ENCODE results near the gene LEFTY2. TPM values are rescaled to one million over a fixed set of nuclear protein-coding genes. Genes with fewer than 3 reads are reported as not detected.

Gene LEFTY2
- total and polyA plus RNA-seq, 12 donors = 0.16 to 3.4 (median 0.77) TPM; not detected in 1

DNA sequence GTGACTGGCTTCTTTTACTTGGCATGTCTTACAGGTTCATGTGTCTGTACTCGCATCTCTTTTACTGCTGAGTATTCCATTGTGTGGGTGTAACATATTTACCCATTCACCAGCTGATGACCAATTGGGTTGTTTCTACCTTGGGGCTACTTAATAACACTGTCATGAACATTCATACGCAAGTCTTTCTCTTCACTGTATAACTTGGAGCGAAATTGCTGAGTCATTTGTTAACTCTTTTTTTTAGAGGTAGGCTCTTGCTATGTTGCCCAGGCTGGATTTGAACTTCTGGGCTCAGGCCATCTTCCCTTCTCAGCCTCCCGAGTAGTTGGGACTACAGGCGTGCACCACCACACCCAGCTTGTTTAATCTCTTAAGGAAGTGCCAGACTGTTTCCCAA lies 23.5 kb downstream of the LEFTY2 start:
- H3K27ac ChIP-seq = no peak overlapping the region
- no peaks in the 10 kb centered on the region for H3K9me3 ChIP-seq (replicated peaks in 1 of 3)
- H3K4me3 ChIP-seq = no peak overlapping the region
- WGBS, 4 donors = 91 to 93% (median 92%) methylated on average over 5 of the region's 5 CpGs
- no peak for DNase-seq
- H3K36me3 ChIP-seq (replicated peaks in 1 of 2) = peaks cover 0 to 20% of the 10 kb centered on the region in 2 donors
- TF ChIP-seq, protein P1, sequence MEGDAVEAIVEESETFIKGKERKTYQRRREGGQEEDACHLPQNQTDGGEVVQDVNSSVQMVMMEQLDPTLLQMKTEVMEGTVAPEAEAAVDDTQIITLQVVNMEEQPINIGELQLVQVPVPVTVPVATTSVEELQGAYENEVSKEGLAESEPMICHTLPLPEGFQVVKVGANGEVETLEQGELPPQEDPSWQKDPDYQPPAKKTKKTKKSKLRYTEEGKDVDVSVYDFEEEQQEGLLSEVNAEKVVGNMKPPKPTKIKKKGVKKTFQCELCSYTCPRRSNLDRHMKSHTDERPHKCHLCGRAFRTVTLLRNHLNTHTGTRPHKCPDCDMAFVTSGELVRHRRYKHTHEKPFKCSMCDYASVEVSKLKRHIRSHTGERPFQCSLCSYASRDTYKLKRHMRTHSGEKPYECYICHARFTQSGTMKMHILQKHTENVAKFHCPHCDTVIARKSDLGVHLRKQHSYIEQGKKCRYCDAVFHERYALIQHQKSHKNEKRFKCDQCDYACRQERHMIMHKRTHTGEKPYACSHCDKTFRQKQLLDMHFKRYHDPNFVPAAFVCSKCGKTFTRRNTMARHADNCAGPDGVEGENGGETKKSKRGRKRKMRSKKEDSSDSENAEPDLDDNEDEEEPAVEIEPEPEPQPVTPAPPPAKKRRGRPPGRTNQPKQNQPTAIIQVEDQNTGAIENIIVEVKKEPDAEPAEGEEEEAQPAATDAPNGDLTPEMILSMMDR (IDR thresholded peaks at IDR 0.05) = no peak
- TF ChIP-seq POLR2A (IDR thresholded peaks at IDR 0.05) = no peak
- intact Hi-C loops (cut with DNase I) = loop anchor here (10.0 kb wide), 2 partner anchors 73 to 143 kb away; partner anchors contain the start of gene SRP9 (in 1 of the 2)
- H3K27me3 ChIP-seq = no peaks in the 10 kb centered on the region
- H3K4me1 ChIP-seq (replicated peaks in 1 of 2) = peaks cover 0 to 16% of the 10 kb centered on the region in 2 donors

DNA sequence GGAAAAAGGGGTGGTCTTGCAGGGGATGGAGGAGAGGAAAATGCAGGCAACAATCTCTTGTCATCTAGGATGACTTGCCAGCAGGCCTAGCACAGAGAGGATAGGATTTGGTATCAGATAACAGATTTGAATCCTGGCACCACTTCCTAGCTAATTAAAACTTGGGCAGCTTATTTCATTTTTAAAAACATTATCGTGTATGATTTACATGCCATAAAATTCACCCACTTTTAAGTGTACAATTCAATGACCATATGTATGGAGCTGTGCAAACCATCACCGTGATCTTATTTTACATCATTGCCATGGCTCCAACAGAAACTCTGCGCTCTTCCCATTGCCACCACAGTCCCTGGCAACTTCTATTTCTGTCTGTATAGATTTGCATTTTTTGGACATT lies 23.9 kb downstream of the LEFTY2 start:
- 90 to 96% (median 94%) methylated on average over 3 of the region's 3 CpGs for WGBS, 4 donors
- intact Hi-C loops (cut with DNase I) = loop anchor here (10.0 kb wide), 2 partner anchors 72 to 142 kb away; partner anchors contain the start of gene SRP9 (in 1 of the 2)
- Histone ChIP-seq H3K4me3 (no peak overlapping the region), H3K27me3 (no peaks in the 10 kb centered on the region), H3K4me1 (replicated peaks in 1 of 2) (peaks cover 0 to 16% of the 10 kb centered on the region in 2 donors), H3K27ac (no peak overlapping the region), H3K9me3 (replicated peaks in 1 of 3) (no peaks in the 10 kb centered on the region), H3K36me3 (replicated peaks in 1 of 2) (peaks cover 0 to 20% of the 10 kb centered on the region in 2 donors)
- DNase-seq = no peak
- TF ChIP-seq, protein P1 (IDR thresholded peaks at IDR 0.05) = no peak
- TF ChIP-seq POLR2A (IDR thresholded peaks at IDR 0.05) = no peak

DNA sequence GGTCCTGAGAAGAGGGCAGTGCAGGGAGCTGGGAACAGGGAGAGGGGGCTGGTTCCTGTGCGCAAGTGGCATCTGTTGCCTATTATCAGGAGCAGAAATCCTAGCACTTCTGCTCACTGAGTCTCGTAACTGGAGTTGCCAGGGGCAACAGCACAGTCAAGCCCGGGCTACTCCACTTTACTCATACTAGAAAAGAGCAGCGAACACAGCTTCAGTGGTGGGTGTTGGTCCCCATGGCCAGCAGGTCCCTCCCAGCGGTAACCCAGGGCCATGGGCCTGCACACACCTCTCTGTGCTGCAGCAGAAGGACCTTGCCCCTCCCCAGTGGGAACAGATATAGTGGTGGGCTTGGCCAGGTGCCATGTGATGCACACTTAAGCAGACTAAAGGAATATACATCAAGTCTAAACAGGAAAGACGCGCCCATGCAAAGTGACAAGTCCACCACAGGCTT lies 25.5 kb downstream of the LEFTY2 start:
- Histone ChIP-seq H3K27me3 (no peaks in the 10 kb centered on the region), H3K4me3 (no peak overlapping the region), H3K36me3 (replicated peaks in 1 of 2) (peaks cover 0 to 7% of the 10 kb centered on the region in 2 donors), H3K4me1 (replicated peaks in 1 of 2) (peaks cover 10 to 24% of the 10 kb centered on the region in 2 donors), H3K27ac (no peak overlapping the region), H3K9me3 (replicated peaks in 1 of 3) (no peaks in the 10 kb centered on the region)
- intact Hi-C loops (cut with DNase I) = loop anchor here (10.0 kb wide), 2 partner anchors 71 to 141 kb away; partner anchors contain the start of gene SRP9 (in 1 of the 2)
- no peak for TF ChIP-seq POLR2A (IDR thresholded peaks at IDR 0.05)
- TF ChIP-seq, protein P1 (IDR thresholded peaks at IDR 0.05) = no peak
- peak in 1 of 7 donors; percentile 71 for DNase-seq
- 83 to 90% (median 87%) methylated on average over 5 to 7 of the region's 7 CpGs for WGBS, 4 donors

DNA sequence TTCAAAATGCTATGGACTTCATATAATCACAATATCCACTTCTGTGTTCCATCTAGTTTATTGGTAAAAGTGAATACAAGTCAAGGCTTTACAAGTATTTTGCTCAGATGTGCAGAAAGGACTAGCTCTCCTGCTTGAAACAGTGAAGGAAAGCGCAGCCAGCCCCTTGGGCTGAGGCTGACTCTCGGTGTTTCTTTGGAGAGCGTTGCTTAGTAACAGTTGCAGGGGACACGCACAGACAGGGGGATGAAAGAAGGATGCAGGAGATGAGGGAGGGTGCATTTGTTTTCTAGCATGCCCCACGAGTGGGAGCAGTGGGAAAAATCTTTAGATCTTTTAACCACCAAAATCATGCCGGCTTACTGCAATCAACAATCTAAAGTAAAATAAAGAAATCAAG lies 26.1 kb downstream of the LEFTY2 start:
- TF ChIP-seq POLR2A (IDR thresholded peaks at IDR 0.05) = no peak
- TF ChIP-seq, protein P1 (IDR thresholded peaks at IDR 0.05) = no peak
- H3K27me3 ChIP-seq = no peaks in the 10 kb centered on the region
- H3K9me3 ChIP-seq (replicated peaks in 1 of 3) = no peaks in the 10 kb centered on the region
- 88 to 97% (median 94%) methylated on average over 6 of the region's 6 CpGs for WGBS, 4 donors
- no peak overlapping the region for H3K4me3 ChIP-seq
- peaks cover 10 to 18% of the 10 kb centered on the region in 2 donors for H3K4me1 ChIP-seq (replicated peaks in 1 of 2)
- H3K36me3 ChIP-seq (replicated peaks in 1 of 2) = peaks cover 0 to 7% of the 10 kb centered on the region in 2 donors
- no peak overlapping the region for H3K27ac ChIP-seq
- no peak for DNase-seq
- intact Hi-C loops (cut with DNase I) = loop anchor here (5.0 to 10.0 kb wide), 3 partner anchors 70 to 438 kb away; partner anchors contain the start of gene SRP9 (in 1 of the 2)

All from adrenal gland (tissue), 12 donors.